WI38 (cell line): ENCODE results near the gene SRP68.

ENCODE experiments used
- H3K4me3 ChIP-seq: 2 replicates; pipeline ENCODE4 v1.5.1; 2011; ENCODE audit warnings: low read depth, mild to moderate bottlenecking, control low read depth, low read length
- CTCF ChIP-seq: IDR thresholded peaks from 2 replicates; pipeline ENCODE4 v1.5.1; 2012; ENCODE audit warnings: low read depth, mild to moderate bottlenecking, control low read depth, low read length

Gene SRP68

GRCh38 chr17:75998327-75998795 lies 74.0 kb downstream of the SRP68 start:
- TF ChIP-seq CTCF = no peak
- no peak overlapping the region for H3K4me3 ChIP-seq

GRCh38 chr17:75996665-75997590 lies 75.4 kb downstream of the SRP68 start:
- H3K4me3 ChIP-seq = no peak overlapping the region
- no peak for TF ChIP-seq CTCF

- H3K4me3 ChIP-seq = no peak overlapping the region
- no peak for TF ChIP-seq CTCF
Observed at GRCh38 chr17:75995385-75995925, 76.9 kb downstream of the SRP68 start.

GRCh38 chr17:75994802-75995370 lies 77.4 kb downstream of the SRP68 start:
- TF ChIP-seq CTCF = no peak
- H3K4me3 ChIP-seq = no peak overlapping the region

GRCh38 chr17:75991396-75991795 lies 80.9 kb downstream of the SRP68 start:
- no peak for TF ChIP-seq CTCF
- H3K4me3 ChIP-seq = no peak overlapping the region
